Activated naive CD8-positive, alpha-beta T cell treated with anti-CD3 and anti-CD28 coated beads for 36 hours (primary cell): ENCODE results near the gene AAMDC. TPM values are rescaled to one million over a fixed set of nuclear protein-coding genes. Genes with fewer than 3 reads are reported as not detected.
"Not testable (repeated sequence)": the region's sequence is repeated elsewhere in the genome, so short reads cannot be mapped to it uniquely, and the experiment has no call there.

Experiments used
- DNase-seq: peaks from one replicate; pipeline ENCODE4 v3.0.0; 2021
- H3K27ac Mint-ChIP-seq: one replicate; pipeline ENCODE4 v1.8.0; 2022; ENCODE audit warnings: mild to moderate bottlenecking, moderate library complexity, mixed read lengths
- H3K27me3 Mint-ChIP-seq: one replicate; pipeline ENCODE4 v1.8.0; 2022; ENCODE audit warnings: mild to moderate bottlenecking, mixed read lengths
- H3K36me3 Mint-ChIP-seq: one replicate; pipeline ENCODE4 v1.8.0; 2021; ENCODE audit warnings: mild to moderate bottlenecking, mixed read lengths
- H3K4me1 Mint-ChIP-seq: one replicate; pipeline ENCODE4 v1.8.0; 2021; ENCODE audit warnings: mixed read lengths
- H3K4me3 Mint-ChIP-seq: one replicate; pipeline ENCODE4 v1.8.0; 2022; ENCODE audit warnings: mild to moderate bottlenecking, moderate library complexity, mixed read lengths
- H3K9me3 Mint-ChIP-seq: one replicate; pipeline ENCODE4 v1.8.0; 2022; ENCODE audit warnings: mixed read lengths
- total RNA-seq, 2 experiments: library from RNA; stranded (reverse); gene quantifications; one replicate each; pipeline ENCODE4 v1.2.3, GENCODE V29; 2021

AAMDC gene
- total RNA-seq, 2 experiments from 2014 or later: 2.4 to 2.6 TPM

GRCh38 chr11:77889045-77889444 lies 68.1 kb downstream of the AAMDC start:
- peaks cover 34% of the 10 kb centered on the region for H3K36me3 Mint-ChIP-seq
- H3K4me1 Mint-ChIP-seq, H3K9me3 Mint-ChIP-seq, DNase-seq, H3K4me3 Mint-ChIP-seq, H3K27me3 Mint-ChIP-seq, H3K27ac Mint-ChIP-seq: not testable (repeated sequence)

GRCh38 chr11:77890100-77890614 lies 69.2 kb downstream of the AAMDC start:
- H3K27me3 Mint-ChIP-seq, H3K27ac Mint-ChIP-seq, H3K4me3 Mint-ChIP-seq, H3K9me3 Mint-ChIP-seq, H3K4me1 Mint-ChIP-seq, DNase-seq: not testable (repeated sequence)
- H3K36me3 Mint-ChIP-seq: peaks cover 34% of the 10 kb centered on the region

GRCh38 chr11:77890619-77891056 lies 69.7 kb downstream of the AAMDC start:
- not testable (repeated sequence) for H3K27me3 Mint-ChIP-seq, H3K27ac Mint-ChIP-seq, H3K4me1 Mint-ChIP-seq, DNase-seq, H3K4me3 Mint-ChIP-seq, H3K9me3 Mint-ChIP-seq
- H3K36me3 Mint-ChIP-seq: peaks cover 34% of the 10 kb centered on the region

- peaks cover 33% of the 10 kb centered on the region for H3K36me3 Mint-ChIP-seq
- not testable (repeated sequence) for H3K4me3 Mint-ChIP-seq, H3K27ac Mint-ChIP-seq, DNase-seq, H3K27me3 Mint-ChIP-seq, H3K4me1 Mint-ChIP-seq, H3K9me3 Mint-ChIP-seq
Observed at GRCh38 chr11:77891256-77891655, 70.3 kb downstream of the AAMDC start.

GRCh38 chr11:77891703-77892102 lies 70.8 kb downstream of the AAMDC start:
- not testable (repeated sequence) for H3K27me3 Mint-ChIP-seq, H3K27ac Mint-ChIP-seq
- peaks cover 30% of the 10 kb centered on the region for H3K36me3 Mint-ChIP-seq

DNA sequence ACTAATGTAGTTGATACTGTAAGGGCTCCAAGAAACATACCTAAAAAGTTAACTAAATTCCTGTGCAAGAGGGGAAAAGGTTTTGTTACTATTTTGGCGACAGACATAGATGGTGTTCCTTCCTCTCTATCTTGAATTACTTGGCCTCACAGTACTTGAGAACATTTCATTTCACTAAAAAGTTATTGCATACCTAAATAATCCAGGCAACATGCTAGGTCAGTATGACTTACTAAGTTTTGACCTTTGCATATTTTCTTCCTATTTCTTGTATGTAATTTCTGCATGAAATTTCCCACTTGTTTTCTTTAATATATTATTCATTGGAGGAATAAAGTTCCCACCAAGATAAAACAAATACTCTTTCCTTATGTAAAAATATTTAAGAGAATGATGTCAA lies 74.0 kb downstream of the AAMDC start:
- not testable (repeated sequence) for H3K27ac Mint-ChIP-seq
- H3K36me3 Mint-ChIP-seq: peaks cover 17% of the 10 kb centered on the region

More at GRCh38 chr11:77891703-77892102, 70.8 kb downstream of the AAMDC start:
- not testable (repeated sequence) for H3K4me1 Mint-ChIP-seq, H3K9me3 Mint-ChIP-seq, H3K4me3 Mint-ChIP-seq, DNase-seq

GRCh38 chr11:77908835-77909234 lies 87.9 kb downstream of the AAMDC start:
- no peak overlapping the region for H3K4me3 Mint-ChIP-seq
- peaks cover 10% of the 10 kb centered on the region for H3K36me3 Mint-ChIP-seq
- H3K27ac Mint-ChIP-seq: no peak overlapping the region
- no peak for DNase-seq
- no peaks in the 10 kb centered on the region for H3K27me3 Mint-ChIP-seq
- no peaks in the 10 kb centered on the region for H3K4me1 Mint-ChIP-seq
- H3K9me3 Mint-ChIP-seq: no peaks in the 10 kb centered on the region

More for the DNA sequence above, 74.0 kb downstream of the AAMDC start:
- H3K27me3 Mint-ChIP-seq, H3K9me3 Mint-ChIP-seq, H3K4me1 Mint-ChIP-seq, H3K4me3 Mint-ChIP-seq, DNase-seq: not testable (repeated sequence)

DNA sequence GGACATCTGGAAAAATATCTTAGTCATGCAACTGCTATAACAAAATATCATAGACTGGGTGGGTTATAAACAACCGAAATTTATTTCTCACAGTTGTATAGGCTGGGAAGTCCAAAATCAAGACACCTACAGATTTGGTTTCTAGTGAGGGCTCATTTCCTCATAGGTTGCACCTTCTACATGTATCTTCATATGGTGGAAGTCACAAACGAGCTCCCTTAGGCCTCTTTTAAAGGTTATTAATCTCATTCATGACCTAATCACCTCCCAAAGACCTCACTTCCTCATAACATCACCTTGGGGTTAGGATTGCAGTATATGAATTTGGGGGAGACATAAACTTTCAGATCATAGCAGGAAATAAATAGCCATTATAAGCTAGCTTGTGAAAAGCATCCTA lies 88.3 kb downstream of the AAMDC start:
- no peak overlapping the region for H3K27ac Mint-ChIP-seq

DNA sequence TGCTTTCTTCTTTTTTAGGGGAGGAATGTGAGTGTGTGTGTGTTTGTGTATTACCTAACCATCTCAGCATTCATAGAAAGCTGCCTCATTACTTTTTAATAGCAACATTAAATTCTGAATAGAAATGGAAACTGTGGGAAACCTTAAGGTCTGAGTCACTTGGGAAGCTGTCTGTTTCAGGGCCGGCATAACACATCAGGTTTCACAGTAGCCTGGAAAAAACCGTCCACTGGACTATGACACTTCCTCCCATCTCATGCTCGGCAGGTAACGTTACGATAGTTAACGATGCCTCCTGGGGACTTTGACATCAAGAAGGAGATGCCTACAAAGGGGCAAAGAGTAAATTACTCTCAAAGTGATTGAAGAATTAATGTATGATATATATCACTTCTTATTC lies 89.9 kb downstream of the AAMDC start:
- H3K4me3 Mint-ChIP-seq, H3K36me3 Mint-ChIP-seq, H3K27ac Mint-ChIP-seq, H3K9me3 Mint-ChIP-seq, DNase-seq, H3K27me3 Mint-ChIP-seq, H3K4me1 Mint-ChIP-seq: not testable (repeated sequence)

More for the DNA sequence above, 88.3 kb downstream of the AAMDC start:
- Mint-ChIP-seq H3K9me3 (no peaks in the 10 kb centered on the region), H3K4me1 (no peaks in the 10 kb centered on the region), H3K4me3 (no peak overlapping the region), H3K27me3 (no peaks in the 10 kb centered on the region), H3K36me3 (peaks cover 10% of the 10 kb centered on the region)
- no peak for DNase-seq

GRCh38 chr11:77913608-77914306 lies 92.8 kb downstream of the AAMDC start:
- H3K4me1 Mint-ChIP-seq, H3K27me3 Mint-ChIP-seq, H3K27ac Mint-ChIP-seq, H3K4me3 Mint-ChIP-seq, DNase-seq, H3K9me3 Mint-ChIP-seq: not testable (repeated sequence)
- peaks cover 12% of the 10 kb centered on the region for H3K36me3 Mint-ChIP-seq

GRCh38 chr11:77914307-77914791 lies 93.4 kb downstream of the AAMDC start:
- H3K9me3 Mint-ChIP-seq, H3K4me1 Mint-ChIP-seq, H3K4me3 Mint-ChIP-seq, DNase-seq, H3K27ac Mint-ChIP-seq, H3K27me3 Mint-ChIP-seq: not testable (repeated sequence)
- peaks cover 12% of the 10 kb centered on the region for H3K36me3 Mint-ChIP-seq

DNA sequence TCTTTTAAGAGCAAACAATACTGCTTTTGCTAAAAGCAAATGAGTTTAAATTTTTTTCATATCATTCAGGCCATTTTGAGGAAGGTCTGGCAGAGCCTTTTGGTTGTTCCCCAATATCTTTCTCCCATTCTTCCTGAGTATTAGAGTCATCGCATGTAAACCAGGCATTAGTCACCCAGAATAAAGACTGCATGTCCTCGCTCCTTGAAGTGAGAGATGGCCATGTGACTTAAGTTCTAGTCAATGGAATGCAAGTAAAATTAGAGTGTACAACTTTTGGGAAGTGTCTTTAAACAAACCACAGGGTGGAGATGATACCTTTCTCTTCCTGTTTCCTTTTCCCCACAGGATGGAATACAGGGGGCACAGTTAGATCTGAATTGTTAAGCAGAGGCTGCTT lies 96.8 kb downstream of the AAMDC start:
- H3K4me3 Mint-ChIP-seq, DNase-seq, H3K9me3 Mint-ChIP-seq, H3K36me3 Mint-ChIP-seq, H3K27ac Mint-ChIP-seq, H3K27me3 Mint-ChIP-seq, H3K4me1 Mint-ChIP-seq: not testable (repeated sequence)

Other genes starting within 250 kb of the AAMDC start
- under 1 TPM; 0.14 to 0.27 TPM for gene AQP11, start 231.2 kb upstream of the AAMDC start, total RNA-seq
- 100 to 1,000 TPM; 191 to 194 TPM for gene CLNS1A, start 183.3 kb upstream of the AAMDC start, total RNA-seq
- gene RSF1, start 422 bp upstream of the AAMDC start, total RNA-seq: 10 to 100 TPM; 40.5 to 48.3 TPM
- gene INTS4, start 173.5 kb downstream of the AAMDC start, total RNA-seq: 10 to 100 TPM; 45.2 to 46.2 TPM
- under 1 TPM; 0.12 to 0.50 TPM for gene KCTD14, start 202.1 kb downstream of the AAMDC start, total RNA-seq
- not detected for gene THRSP, start 242.7 kb downstream of the AAMDC start, total RNA-seq